Sciatic nerve (tissue), 2 donors: ENCODE data around the gene TBRG4. TPM values are rescaled to one million over a fixed set of nuclear protein-coding genes. Genes with fewer than 3 reads are reported as not detected.

ENCODE experiments used
- ATAC-seq: fragments of 200-7000 bp; cut with Tn5 transposase; one replicate; pipeline ENCODE4 v1.9.1; 2020; ENCODE audit warnings: mild to moderate bottlenecking, moderate library complexity
- DNase-seq: peaks from one replicate; pipeline ENCODE4 v3.0.0-alpha.2; 2020; ENCODE audit warnings: low spot score
- intact Hi-C: fragments of 100-400 bp; cut with DNase I; formaldehyde crosslinking; loops from one replicate; pipeline ENCODE4 v1.14.2; 2022
- total RNA-seq: library from RNA; stranded (reverse); fragmentation: NEBNext Ultra II Directional; extraction: Animal tissue kit (Norgen Biotek cat#: 25700); gene quantifications from one replicate; pipeline ENCODE4 v1.2.1, GENCODE V29; 2021
- donor health status: DM: no; HTN: no; CAD: no.
- donor health status: DM: no; HTN: no; CAD: no.

The TBRG4 gene
- total RNA-seq, 1 donor from 2014 or later = 39.5 TPM

- intact Hi-C loops = no loop called here
- no peak for ATAC-seq
- peak; percentile 36 for DNase-seq
Observed at GRCh38 chr7:45146531-45147379, 35.3 kb upstream of the TBRG4 start.

DNA sequence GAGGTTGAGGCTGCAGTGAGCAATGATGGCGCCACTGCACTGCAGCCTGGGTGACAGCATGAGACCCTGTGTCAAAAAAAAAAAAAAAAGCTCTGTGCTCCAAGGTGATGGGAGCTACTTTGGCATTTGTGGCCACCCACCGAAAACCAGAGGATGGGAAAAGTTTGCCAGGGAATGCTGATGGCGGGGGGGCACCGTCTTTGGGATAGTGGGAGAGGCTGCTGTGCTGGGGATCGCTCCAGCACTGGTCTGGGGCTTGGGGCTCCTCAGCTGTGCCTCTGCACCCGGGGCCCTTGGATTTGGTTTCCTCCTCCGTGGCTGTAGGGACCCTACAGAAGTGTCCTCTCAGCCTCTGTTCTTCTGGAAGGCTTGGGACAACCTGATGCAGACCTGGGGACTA is 34.4 kb upstream of the TBRG4 start:
- DNase-seq = peak; percentile 26

GRCh38 chr7:45143616-45144015 is 32.1 kb upstream of the TBRG4 start:
- intact Hi-C loops = no loop called here
- ATAC-seq (no peak), DNase-seq (no peak)

More for the DNA sequence above, 34.4 kb upstream of the TBRG4 start:
- intact Hi-C loops = no loop called here
- ATAC-seq = no peak

- DNase-seq = no peak
- no peak for ATAC-seq
- intact Hi-C loops = no loop called here
Observed at GRCh38 chr7:45140827-45141226, 29.3 kb upstream of the TBRG4 start.

DNA sequence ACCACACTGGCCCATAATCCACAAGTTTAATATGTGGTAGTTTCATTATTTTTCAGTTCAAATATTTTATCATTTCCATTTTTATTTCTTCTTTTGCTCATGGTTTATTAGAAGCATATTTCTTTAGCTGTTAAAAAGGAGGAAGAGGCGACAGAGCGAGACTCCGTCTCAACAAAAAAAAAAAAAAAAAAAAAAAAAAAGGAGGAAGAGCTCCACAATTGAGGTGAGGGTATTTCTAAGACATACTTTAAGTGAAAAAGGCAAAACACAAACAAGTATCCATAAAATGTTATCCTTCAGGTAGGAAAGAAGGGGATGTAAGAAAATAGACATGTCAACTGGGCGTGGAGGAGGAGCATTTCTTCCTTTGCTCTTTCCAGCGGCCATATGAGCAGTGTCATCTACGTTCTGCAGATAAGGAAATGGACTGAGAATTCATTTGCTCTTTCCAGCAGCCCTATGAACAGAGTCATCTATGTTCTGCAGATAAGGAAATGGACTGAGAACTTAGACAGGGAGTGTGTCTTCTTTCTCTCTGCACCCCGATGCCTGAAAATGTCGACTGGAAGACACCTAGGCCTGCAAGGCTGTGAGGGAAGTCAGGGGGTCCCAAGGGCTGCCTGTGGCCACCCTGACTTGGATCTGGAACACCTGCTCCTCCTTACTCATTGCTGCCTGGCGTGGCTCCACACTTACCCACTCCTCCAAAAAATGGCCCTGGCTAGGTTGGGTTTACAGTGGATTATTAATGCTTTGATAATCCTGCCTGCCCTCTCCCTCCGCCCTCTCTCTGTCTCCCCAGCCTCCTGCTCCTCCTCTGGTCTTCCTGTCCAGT is 27.2 kb upstream of the TBRG4 start:
- ATAC-seq (no peak), DNase-seq (no peak)
- intact Hi-C loops = loop anchor here (10.0 kb wide), 1 partner anchor 174 kb away; no protein-coding TSS in a partner anchor

- peak; percentile 88 for ATAC-seq
- intact Hi-C loops = loop anchor here (10.0 kb wide), 1 partner anchor 172 kb away; no protein-coding TSS in a partner anchor
- DNase-seq = peak; percentile 77
Observed at GRCh38 chr7:45136106-45137060, 24.9 kb upstream of the TBRG4 start.

GRCh38 chr7:45133877-45134276 is 22.4 kb upstream of the TBRG4 start:
- intact Hi-C loops = loop anchor here (10.0 kb wide), 1 partner anchor 169 kb away; no protein-coding TSS in a partner anchor
- ATAC-seq = no peak
- no peak for DNase-seq

- ATAC-seq (no peak), DNase-seq (no peak)
- intact Hi-C loops = loop anchor here (10.0 kb wide), 1 partner anchor 169 kb away; no protein-coding TSS in a partner anchor
Observed at GRCh38 chr7:45133352-45133751, 21.9 kb upstream of the TBRG4 start.

- ATAC-seq = no peak
- DNase-seq = no peak
- intact Hi-C loops = loop anchor here (10.0 kb wide), 1 partner anchor 168 kb away; no protein-coding TSS in a partner anchor
Observed at GRCh38 chr7:45132708-45133320, 21.3 kb upstream of the TBRG4 start.

GRCh38 chr7:45131891-45132290 is 20.4 kb upstream of the TBRG4 start:
- ATAC-seq (no peak), DNase-seq (no peak)
- intact Hi-C loops = loop anchor here (10.0 kb wide), 1 partner anchor 167 kb away; no protein-coding TSS in a partner anchor

GRCh38 chr7:45130910-45131309 is 19.4 kb upstream of the TBRG4 start:
- DNase-seq = no peak
- no peak for ATAC-seq
- intact Hi-C loops = loop anchor here (10.0 kb wide), 1 partner anchor 166 kb away; no protein-coding TSS in a partner anchor

- intact Hi-C loops = loop anchor here (10.0 kb wide), 1 partner anchor 165 kb away; no protein-coding TSS in a partner anchor
- DNase-seq = no peak
Observed at GRCh38 chr7:45129906-45130305, 18.4 kb upstream of the TBRG4 start.

GRCh38 chr7:45129181-45129800 is 17.8 kb upstream of the TBRG4 start:
- ATAC-seq (no peak), DNase-seq (no peak)
- intact Hi-C loops = no loop called here

More at GRCh38 chr7:45129906-45130305, 18.4 kb upstream of the TBRG4 start:
- ATAC-seq = no peak

DNA sequence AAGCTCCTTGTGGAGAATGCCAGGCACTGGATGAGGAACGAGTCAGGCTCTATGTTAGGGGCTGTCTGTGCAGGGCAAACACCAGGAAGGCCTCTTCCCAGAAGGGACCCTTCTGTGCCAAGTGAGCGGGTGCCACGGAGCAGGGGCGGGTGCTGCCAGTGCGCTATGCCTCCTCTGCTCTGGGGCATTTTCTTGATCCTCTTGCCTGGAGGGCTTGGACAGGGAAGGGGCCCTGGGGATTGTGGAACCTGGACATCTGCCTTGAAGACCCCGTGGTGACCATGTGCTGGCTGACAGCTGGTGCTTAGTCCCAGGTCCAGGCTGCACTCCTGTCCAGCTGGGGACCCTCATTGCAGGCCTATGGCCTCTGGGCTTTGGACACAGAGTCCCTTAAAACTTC is 15.4 kb upstream of the TBRG4 start:
- intact Hi-C loops = no loop called here
- ATAC-seq = no peak
- DNase-seq = no peak

GRCh38 chr7:45126201-45126600 is 14.7 kb upstream of the TBRG4 start:
- intact Hi-C loops = no loop called here
- DNase-seq (no peak), ATAC-seq (no peak)

DNA sequence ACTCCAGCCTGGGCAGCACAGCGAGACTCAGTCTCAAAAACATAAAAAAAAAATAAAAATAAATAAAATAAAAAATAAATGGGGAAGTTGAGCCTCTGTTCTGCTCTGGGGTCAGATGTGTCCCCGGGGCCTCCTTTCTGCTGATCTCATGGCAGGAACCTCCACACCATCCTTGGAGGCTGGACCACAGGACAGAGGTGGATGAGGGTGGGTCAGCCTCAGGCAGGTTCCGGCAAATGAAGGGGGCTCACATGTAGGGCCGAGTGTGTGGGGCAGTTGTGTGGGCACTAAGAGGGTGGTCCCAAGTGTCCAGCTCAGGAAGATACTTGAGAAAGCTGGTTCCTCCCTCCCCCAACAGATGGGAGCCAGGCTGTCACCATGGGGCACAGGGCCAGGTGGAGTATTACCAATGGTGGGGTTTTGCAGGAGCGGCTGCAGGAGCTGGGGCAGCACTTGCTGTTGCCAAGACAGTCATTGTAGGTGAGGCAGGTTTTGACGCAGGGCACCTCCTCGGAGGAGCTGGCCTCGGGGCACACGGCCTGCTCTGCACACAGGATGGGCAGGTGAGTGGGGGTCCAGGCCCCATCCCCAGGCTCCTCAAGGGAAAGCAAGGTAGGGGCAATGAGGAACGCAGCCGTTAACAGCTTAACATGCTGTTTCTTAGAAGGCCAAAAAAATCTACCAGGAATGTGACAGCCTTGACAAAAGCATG is 13.9 kb upstream of the TBRG4 start:
- intact Hi-C loops = no loop called here
- DNase-seq (no peak), ATAC-seq (no peak)
